Ishikawa (cell line): ENCODE data around the gene OPRL1.

Source experiments
- CREB1 ChIP-seq: IDR thresholded peaks from 2 replicates; pipeline ENCODE4 v1.6.1; 2012; ENCODE audit warnings: low read depth
- EGR1 ChIP-seq: IDR thresholded peaks from 2 replicates; pipeline ENCODE4 v1.6.1; 2012
- EP300 ChIP-seq: IDR thresholded peaks from 2 replicates; pipeline ENCODE4 v1.6.1; 2012; ENCODE audit warnings: borderline replicate concordance
- MAX ChIP-seq: IDR thresholded peaks from 2 replicates; pipeline ENCODE4 v1.6.1; 2012
- TAF1 ChIP-seq: IDR thresholded peaks from 2 replicates; pipeline ENCODE4 v1.6.1; 2012; ENCODE audit warnings: low read depth, mild to moderate bottlenecking
- YY1 ChIP-seq: IDR thresholded peaks from 2 replicates; pipeline ENCODE4 v1.6.1; 2012; ENCODE audit warnings: low read depth

GRCh38 chr20:64031822-64032314 is 48.0 kb upstream of the OPRL1 start:
- no peak for TF ChIP-seq EGR1
- TF ChIP-seq YY1 = no peak
- no peak for TF ChIP-seq EP300
- no peak for TF ChIP-seq CREB1
- no peak for TF ChIP-seq MAX
- TF ChIP-seq TAF1 = no peak
